GM12892 (cell line): Measurements from ENCODE around the gene PLXNB3.

Source experiments
- POLR2A ChIP-seq: IDR thresholded peaks from 2 replicates; pipeline ENCODE4 v1.6.1; 2011; ENCODE audit warnings: low read depth, low read length, control low read depth
- POLR2AphosphoS5 ChIP-seq: IDR thresholded peaks from 2 replicates; pipeline ENCODE4 v1.6.1; 2011; ENCODE audit warnings: low read depth, low read length, control low read depth
- TAF1 ChIP-seq: IDR thresholded peaks from 2 replicates; pipeline ENCODE4 v1.6.1; 2011; ENCODE audit warnings: low read depth, mild to moderate bottlenecking, control low read depth, low read length, borderline replicate concordance

- TF ChIP-seq POLR2AphosphoS5 (no peak), POLR2A (no peak), TAF1 (no peak)
Observed at GRCh38 chrX:153797415-153798015, 33.5 kb downstream of the PLXNB3 start.
